Astrocyte (in vitro differentiated cells and primary cell): ENCODE results near the gene PTPRQ.

ENCODE experiments used
- CTCF ChIP-seq: IDR thresholded peaks from 2 replicates; pipeline ENCODE4 v1.5.1; 2011; ENCODE audit warnings: low read depth, mild to moderate bottlenecking, inconsistent platforms, low read length, moderate library complexity; ENCODE audit not compliant: insufficient read depth
- EZH2 ChIP-seq: IDR thresholded peaks from 2 replicates; pipeline ENCODE4 v1.6.1; 2012; ENCODE audit warnings: mild to moderate bottlenecking, low read length, inconsistent platforms; ENCODE audit not compliant: insufficient read depth

- no peak for TF ChIP-seq CTCF
- TF ChIP-seq EZH2 = no peak
These were observed 105.3 kb downstream of the PTPRQ start for GRCh38 chr12:80549298-80549697.
